HG02840 (cell line): Measurements from ENCODE around the gene NID1.
A peak's percentile ranks its signal among the peaks of the same experiment; 100 is the strongest.
"Not testable (repeated sequence)": the region's sequence is repeated elsewhere in the genome, so short reads cannot be mapped to it uniquely, and the experiment has no call there.

Experiments used
- ATAC-seq: cut with Tn5 transposase; IDR thresholded peaks from one replicate; pipeline ENCODE4 v1.9.1; 2021; ENCODE audit warnings: mild to moderate bottlenecking, moderate library complexity, moderate number of reproducible peaks; ENCODE audit not compliant: unreplicated experiment, low FRiP score

Gene NID1

DNA sequence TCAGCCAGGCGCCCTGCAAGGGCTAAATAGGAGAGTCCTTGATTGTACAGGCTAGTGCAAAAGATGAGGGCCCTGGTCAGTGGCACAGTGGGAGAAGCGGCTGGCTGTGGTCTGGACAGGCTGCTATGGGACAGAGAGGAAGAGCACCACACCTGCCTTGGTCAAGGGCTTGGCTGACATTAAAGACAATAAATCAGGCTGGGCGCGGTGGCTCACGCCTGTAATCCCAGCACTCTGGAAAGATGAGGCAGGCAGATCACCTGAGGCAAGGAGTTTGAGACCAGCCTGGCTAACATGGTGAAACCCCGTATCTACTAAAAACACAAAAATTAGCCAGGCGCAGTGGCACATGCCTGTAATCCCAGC, 62.9 kb downstream of the NID1 start:
- no peak for ATAC-seq

DNA sequence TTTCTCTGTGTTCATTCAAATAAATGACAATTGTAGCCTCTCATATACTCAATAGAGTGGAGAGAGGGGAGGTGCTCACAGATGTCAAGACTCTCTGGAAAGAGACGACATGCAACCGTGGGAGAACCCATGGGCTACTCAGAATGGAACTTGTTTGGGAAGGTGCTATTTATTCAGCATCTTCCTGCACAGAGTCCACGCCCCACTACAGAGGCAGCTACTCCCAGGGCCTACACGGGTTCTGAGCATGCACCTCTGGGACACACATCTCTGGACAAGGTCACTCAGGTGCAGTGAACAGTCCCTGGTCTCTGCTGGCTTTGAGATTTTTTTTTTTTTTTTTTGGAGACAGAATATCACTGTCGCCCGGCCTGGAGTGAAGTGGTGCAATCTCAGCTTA, 64.1 kb downstream of the NID1 start:
- no peak for ATAC-seq

DNA sequence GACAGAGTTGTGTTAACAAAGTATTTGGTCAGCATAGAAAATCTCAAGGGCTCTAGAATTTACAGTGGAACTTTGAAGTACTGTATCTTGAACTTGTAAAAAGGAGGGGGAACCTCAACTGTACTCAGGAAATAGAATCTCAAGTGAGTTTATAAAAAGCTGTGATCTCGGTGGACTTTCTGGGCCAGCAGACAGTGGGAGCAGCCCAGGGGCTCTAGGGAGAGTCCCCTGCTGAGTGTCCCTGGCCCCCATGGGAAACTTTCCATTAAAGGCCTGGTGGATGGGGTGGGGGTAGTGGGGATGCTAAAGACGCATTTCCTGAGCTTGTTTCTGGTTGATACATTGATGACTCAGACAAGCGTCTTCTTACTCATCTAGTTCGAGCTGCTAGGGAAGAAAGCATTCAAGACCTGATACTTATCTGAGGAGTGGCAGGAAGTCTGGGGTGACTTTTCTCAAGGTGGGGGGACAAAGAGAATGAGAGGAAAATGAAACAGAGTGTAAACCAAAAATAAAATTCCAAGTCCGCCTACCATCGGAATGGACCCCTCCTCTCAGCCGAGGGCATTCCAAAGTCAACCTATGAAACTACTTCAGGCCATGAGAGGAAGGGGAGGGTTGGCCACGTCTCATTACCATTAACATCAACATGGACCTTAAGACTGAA, 65.5 kb downstream of the NID1 start:
- peak; percentile 70 for ATAC-seq

DNA sequence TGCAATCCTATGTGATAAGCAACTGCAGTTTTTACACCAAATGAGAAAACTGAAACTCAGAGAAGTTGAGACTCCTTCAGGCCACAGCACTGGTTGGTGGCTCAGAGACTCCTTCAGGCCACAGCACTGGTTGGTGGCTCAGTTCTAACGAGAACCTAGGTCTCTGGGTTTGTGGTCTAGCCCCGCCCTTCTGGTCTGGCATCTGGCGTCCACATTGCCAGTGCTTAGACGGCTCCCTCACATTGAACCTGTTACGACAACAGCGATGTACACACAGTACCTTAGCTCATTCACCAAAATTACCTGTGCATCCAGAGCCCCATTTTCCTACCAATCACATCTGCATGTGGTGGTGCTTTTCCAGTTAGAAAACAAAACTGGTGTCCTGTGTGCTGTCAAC, 66.1 kb downstream of the NID1 start:
- peak; percentile 32 for ATAC-seq

DNA sequence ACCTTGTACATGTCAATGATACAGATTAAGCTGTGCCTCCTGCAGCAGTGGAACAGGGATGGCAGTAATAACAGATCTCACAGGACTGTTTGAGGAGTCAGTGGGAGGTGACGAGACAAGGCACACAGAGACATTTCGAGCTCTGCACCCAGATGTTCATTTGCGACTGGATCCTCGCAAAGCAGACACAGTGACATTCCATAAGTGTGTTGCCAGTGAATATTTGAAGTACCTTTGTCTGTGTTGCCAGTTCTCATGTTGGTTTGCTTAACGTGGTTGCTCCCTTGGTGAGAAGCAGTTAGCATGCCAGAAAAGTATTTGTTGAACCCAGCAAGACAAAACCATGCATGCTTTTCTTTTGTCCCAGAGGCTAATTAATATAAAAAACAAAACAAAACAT, 67.0 kb downstream of the NID1 start:
- no peak for ATAC-seq

DNA sequence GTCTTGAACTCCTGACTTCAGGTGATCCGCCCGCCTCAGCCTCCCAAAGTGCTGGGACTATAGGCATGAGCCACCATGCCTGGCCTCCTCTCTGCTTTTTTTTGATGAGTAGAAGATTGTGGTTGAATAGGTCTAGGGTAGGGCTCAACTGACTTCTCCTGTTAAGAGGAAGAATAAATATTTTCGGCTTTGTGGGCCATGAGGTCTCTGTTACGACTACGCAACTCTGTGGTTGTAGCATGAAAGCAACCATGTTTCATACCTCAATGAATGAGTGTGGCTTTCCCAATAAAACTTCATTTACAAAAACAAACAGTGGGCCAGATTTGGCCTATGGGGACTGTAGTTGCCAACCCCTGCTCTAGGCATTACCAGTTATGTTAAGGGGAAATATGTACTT, 67.8 kb downstream of the NID1 start:
- no peak for ATAC-seq

DNA sequence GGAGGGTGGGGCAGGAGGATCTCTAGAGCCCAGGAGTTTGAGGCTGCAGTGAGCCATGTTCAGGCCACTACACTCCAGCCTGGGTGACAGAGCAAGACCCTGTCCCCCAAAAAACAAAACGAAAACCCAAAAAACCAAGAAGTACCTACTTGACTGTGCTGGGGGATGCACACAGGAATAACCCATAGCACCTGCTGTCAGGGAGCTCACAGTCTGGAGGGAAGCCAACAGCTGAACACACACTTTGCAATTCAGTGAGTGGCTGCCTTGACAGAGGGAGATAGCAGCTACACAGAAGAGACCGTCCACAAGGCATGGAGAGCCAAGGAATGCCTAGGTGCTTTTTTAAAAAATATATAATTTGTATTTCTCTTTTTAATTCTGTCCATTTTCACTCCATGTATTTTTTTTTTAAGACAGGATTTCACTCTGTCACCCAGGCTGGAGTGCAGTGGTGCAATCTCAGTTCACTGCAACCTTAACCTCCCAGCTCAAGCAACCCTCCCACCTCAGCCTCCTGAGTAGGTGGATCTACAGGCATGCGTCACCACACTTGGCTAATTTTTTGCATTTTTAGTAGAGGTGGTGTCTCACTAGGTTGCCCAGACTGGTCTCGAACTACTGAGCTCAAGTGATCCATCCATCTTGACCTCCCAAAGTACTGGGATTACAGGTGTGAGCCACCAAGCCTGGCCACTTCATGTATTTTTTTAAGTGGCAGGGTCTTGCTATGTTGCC, 68.7 kb downstream of the NID1 start:
- peak; percentile 43 for ATAC-seq

DNA sequence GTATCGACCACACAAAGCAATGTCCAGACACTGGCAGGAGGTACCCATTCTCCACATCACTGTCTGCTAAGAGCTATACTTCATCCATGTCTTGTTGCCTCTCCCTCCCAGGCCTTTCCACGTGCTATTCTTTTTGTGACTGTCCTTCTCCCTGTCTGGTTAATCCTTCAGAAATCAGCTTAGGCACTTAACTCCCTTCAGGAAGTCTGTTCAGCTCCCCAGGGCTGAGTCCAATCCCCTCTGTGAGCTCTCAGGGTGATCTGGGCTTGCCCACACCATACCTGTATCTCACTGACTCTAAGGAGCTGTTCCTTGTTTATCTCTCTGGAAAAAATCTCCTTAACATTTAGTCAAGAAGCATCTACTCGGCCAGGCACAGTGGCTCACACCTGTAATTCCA, 69.4 kb downstream of the NID1 start:
- no peak for ATAC-seq

DNA sequence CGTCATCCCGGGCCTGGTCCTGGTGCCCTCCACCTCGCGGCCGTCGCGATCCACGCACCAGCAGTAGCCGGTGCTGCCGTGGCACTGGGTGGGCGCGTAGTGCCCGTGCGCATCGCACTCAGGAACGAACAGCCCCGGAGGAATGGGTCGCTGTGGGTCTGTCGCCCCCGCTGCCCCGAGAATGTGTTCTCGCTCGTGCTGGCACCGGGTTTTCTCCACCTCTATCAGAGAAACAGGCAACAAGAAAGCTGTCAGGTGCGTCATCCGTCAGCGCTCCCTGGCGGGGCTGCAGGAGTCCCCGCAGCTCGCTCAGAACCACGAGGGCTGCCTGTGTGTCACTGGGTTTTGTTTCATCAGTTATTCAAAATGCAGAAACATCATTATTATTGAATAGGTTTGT, 71.2 kb downstream of the NID1 start:
- no peak for ATAC-seq

DNA sequence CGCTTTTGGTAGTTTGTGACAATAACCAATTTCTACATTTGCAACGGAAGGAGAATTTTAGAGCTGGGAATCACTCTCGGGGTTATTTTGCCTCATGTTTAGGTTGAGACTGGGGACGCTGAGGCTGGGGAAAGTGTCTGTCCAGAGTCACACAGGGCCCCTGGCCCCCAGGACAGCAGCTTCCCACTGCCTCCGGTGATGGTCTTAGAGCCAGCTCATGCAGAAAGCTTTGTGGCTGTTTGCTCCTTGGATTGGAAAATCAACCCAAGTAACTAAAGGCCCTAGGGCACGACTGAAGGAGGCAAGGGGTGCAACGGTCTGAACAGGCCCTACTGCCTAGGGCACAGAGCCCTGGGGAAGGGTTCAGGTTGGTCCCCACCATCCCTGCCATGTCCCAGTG, 72.0 kb downstream of the NID1 start:
- no peak for ATAC-seq

DNA sequence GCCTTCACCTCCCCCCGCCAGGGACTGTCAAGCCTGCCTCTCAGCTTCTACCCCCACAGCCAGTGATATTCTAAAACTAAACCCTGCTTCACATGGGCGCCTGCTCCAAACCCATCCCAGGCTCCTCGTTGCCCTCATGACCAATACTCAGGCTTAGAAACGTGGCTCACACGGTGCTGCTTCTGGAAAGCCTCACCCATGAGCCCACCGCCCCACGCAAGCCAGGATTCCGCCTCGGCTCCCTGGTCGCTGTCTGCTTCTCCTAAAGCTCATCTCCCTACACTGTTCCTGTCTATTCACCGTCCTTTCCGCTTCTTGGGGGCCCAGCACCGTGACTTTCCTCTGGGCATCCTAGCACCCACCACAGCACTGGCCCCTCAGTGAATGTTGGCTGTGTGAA, 72.5 kb downstream of the NID1 start:
- ATAC-seq: no peak

DNA sequence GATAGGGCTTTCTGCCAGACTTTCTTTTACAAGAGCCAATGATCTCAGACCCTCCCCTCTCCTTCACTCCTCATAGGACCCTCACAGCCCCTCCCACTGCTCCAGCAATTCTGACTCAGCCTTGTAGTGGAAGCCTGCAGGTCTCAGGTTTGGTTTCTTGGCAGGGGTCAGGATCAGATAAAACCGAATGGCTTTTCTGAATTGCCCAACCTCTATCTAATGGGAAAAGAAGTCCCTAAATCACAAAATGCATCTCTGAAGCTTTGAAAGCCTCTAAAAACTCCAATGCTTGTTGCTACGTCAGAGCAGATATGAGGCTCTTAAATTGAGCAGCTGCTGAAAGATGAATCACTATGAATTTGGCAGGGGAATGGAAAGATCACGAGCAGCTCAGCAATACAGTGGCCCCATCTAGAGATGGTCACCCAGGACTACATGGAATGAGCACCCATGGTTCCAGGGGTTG, 74.5 kb downstream of the NID1 start:
- ATAC-seq: no peak

DNA sequence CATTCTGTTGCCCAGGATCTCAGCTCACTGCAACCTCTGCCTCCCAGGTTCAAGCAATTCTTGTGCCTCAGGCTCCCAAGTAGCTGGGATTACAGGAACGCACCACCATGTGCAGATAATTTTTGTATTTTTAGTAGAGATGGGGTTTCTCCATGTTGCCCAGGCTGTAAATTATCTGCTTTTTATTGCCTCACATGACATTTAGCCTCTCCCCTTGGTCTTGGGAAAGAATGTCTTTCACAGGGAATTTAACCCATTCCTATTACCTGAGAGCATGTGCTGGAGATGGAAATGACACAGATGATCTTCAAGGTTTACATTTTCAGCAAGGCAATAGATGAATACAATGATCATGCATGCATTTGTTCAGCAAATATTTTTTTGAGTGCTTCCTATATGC, 75.8 kb downstream of the NID1 start:
- no peak for ATAC-seq

DNA sequence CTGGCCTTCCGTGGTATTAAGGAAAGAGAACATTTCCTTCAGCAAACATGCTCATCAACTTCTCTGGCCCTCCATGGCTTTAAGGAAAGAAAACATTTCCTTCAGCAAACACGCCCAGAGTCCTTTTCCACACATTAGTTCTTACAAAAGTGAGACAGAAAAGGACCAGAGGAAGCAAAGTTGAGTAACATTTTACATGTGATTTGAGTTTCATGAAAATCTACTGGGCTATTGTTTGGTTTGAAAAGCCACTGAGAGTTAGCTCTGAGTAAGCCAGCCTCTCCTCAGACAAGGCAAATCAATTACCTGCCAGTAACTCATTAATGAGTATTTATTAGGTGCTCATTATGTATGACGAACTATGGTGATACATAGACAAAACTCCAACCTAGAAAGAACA, 78.0 kb downstream of the NID1 start:
- peak; percentile 61 for ATAC-seq

DNA sequence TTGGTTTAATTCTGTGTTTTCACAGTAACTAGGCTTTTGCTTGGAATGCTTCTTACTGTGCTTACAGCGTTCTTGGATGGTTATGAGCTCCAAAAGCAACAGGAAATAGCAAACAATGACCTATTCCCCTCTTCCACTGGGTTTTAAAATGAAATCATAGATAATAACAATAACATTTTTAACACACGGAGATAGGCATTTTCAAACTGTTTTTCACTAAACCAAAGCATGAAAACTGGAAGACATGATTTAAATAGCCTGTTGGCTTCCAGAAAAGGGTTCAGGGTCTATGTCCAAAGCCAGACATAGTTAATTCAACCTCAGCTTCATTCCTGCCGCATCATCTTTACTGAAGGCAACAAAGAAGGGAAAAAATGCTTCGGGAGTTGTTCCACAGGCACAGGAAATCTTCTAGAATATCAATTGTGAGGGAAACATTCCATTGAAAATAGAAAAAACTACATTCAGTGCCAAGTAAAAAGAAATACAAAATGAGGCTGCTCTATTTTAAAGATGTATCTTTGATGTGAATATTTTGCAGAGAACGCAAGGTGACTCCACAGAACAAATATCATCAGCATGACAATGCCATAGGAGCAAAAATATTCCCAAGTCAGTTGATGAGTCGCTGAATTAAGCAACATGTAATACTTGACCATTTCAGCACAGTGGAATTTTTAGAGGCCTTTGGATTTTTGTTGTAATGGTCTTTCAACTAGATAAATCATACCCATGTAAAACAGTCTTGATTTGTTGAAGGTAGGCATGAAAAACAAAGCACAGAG, 80.7 kb downstream of the NID1 start:
- ATAC-seq: no peak

DNA sequence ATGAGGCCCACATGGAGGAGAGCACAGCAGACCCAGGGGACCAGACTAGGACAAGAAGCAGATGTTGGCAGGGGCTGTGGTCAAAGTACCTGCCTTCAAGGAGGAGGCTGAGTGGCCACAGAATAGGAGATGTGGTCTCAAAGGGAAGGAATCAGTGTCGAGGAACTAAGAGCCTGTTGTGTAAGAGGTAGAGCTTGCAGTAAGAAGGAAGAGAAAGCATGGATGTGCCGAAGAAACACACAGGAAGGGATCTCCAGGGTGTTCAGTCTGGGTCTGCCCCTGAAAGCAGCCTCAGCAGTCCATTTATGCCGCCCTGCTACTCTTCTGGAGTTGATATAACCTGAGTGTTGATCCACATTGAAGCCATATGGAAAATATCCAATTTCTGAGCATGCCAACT, 83.9 kb downstream of the NID1 start:
- ATAC-seq: no peak

DNA sequence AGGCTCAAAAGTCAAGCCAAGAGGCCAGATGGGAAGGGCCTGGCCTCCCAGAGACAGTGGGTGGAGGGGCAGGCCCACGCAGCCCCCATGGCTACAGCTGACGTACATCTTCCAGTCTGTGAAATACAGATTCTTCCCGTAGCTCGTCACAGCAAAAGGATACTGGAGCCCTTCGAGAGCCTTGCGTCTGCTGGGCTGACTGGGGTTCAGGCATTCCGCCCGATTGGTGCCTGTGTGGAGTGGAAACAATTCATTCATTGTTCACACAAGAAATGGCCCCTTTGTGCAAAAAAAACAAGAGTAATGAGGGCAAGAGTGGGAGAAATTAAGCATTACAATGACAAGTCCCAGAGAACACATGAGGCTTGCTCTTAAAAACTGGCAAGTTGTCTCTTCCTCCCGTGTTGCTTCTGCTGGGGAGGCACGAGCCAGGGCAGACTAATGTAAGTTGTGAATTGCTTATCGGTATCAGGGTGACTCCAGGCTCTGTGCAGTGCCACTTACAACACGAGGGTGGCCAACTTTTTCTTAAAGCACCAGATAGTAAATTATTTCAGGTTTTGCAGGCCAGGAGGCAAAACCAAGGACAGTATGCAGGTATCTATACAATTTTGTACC, 85.1 kb downstream of the NID1 start:
- no peak for ATAC-seq

DNA sequence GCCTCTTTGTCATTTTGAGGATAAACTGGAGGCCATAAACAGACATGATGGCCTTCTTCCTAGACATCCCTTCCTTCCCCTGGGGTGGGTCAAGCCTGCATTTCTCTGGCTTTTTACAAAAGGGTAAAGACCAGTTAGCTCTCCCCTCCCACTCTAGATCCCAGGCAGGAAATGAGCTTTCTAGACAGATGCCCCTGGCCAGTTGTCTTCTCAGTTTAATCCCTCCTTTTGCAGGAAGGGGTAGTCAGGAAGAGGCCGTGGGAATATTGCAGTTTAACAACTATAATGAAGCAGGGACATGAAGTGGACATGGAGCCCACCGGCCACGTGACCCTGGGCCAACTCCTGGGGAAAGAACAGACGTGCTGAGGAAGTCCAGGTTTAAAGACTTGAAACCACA, 85.7 kb downstream of the NID1 start:
- no peak for ATAC-seq

DNA sequence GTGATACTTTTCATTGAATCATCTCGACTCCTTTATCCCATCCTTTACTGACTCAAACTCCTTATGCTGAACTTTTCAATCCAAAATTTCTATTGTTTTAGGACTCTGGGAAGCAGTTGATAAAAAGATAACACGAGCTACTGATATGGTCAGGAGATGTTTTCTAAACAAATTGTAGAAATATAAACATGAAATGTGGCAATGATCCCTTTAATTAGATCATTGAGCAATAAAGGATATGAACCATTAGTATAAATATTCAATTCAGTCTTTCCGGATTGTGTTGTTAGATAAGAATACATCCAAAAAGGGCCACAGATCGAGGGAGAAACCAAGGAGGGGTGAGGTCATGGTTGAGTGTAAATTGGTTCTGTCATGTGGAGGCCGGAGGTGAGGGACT, 88.4 kb downstream of the NID1 start:
- no peak for ATAC-seq

DNA sequence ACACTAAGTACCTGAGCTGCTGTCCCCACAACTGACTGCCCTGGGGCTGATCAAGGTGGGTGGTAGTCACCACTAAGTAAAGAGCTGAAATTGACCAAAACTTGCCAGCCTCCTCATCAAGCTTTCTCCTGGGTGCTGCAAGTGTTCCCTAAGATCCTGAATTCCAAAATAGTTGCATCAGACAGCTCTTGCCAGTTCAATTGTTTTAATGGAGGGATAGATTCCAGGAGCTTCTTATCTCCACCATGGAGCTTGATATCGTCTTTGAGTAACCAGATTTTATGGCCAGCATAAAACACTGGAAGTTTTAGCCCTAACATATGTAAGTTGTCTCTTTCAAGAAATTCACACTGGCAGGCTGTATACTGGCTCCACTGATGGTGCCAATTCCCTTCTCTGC, 90.3 kb downstream of the NID1 start:
- ATAC-seq: no peak

DNA sequence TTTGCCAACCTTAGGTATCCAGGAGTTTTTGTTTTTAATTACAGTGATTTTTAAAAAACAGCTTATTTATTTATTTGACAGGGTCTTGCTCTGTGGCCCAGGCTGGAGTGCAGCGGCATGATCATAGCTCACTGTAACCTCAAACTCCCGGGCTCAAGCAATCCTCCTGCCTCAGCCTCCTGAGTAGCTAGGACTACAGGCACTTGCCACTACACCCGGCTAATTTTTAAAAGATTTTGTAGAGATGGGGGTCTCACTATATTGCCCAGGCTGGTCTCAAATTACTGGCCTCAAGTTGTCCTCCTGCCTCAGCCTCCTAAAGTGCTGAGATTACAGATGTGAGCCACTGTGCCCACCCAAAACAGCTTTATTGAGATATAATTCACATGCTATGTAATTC, 92.2 kb downstream of the NID1 start:
- not testable (repeated sequence) for ATAC-seq
